ENCODE results near the gene AFAP1L2. TPM values are rescaled to one million over a fixed set of nuclear protein-coding genes. Genes with fewer than 3 reads are reported as not detected.

The AFAP1L2 gene
- polyA plus RNA-seq, 3 donors, result 0.01 to 0.43 TPM; not detected in 1

GRCh38 chr10:114250236-114250635, 154.1 kb downstream of the AFAP1L2 start:
- no peak overlapping the region for H3K4me3 ChIP-seq (replicated peaks in 1 of 3; ENCODE audit: low read depth in 2 of 3, low read length in 3 of 3)
- H3K4me2 ChIP-seq (replicated peaks; ENCODE audit: extremely low read depth, low read length, poor library complexity, severe bottlenecking), result no peak overlapping the region
- no peak overlapping the region for H3K27ac ChIP-seq (ENCODE audit: low read depth in 1 of 2, low read length in 2 of 2)
- intact Hi-C loops (cut with micrococcal nuclease), result no loop called here
- H3K27me3 ChIP-seq (ENCODE audit: control insufficient read depth in 2 of 2, insufficient read depth in 2 of 2, low read length in 2 of 2), result no peaks in the 10 kb centered on the region
- H3K4me1 ChIP-seq (ENCODE audit: control insufficient read depth in 1 of 2, insufficient read depth in 2 of 2, low read length in 2 of 2), result no peaks in the 10 kb centered on the region
- H3K36me3 ChIP-seq (replicated peaks in 1 of 2; ENCODE audit: control insufficient read depth in 1 of 2, insufficient read depth in 2 of 2, low read length in 2 of 2), result no peaks in the 10 kb centered on the region
- DNase-seq, result no peak
- no peak overlapping the region for H2AFZ ChIP-seq (ENCODE audit: insufficient read depth, low read depth, low read length, poor library complexity, severe bottlenecking)
- no peaks in the 10 kb centered on the region for H3K79me2 ChIP-seq (ENCODE audit: insufficient read depth, low read length)
- Mint-ChIP-seq H3K27ac (no peak overlapping the region), H3K36me3 (no peaks in the 10 kb centered on the region), H3K9me3 (no peaks in the 10 kb centered on the region), H3K4me3 (no peak overlapping the region), H3K4me1 (no peaks in the 10 kb centered on the region), H3K27me3 (ENCODE audit: low read depth in 3 of 3) (peaks cover 4 to 7% (median 5%) of the 10 kb centered on the region in 3 donors)
- 88% methylated on average over 4 of the region's 6 CpGs for WGBS (ENCODE audit: insufficient coverage)
- H3K9ac ChIP-seq (ENCODE audit: insufficient read depth, low read length, poor library complexity, severe bottlenecking), result no peak overlapping the region
- no peaks in the 10 kb centered on the region for H3K9me3 ChIP-seq (replicated peaks in 1 of 2; ENCODE audit: control insufficient read depth in 1 of 2, insufficient read depth in 1 of 2, low read length in 2 of 2)
- no peak for TF ChIP-seq CTCF (IDR thresholded peaks at IDR 0.05)
- no peaks in the 10 kb centered on the region for H4K20me1 ChIP-seq (ENCODE audit: insufficient read depth, low read length)

- H3K27ac Mint-ChIP-seq, result peak overlapping the region in 1 of 7 donors; percentile 14
- no peaks in the 10 kb centered on the region for H3K9me3 ChIP-seq (replicated peaks in 1 of 2; ENCODE audit: control insufficient read depth in 1 of 2, insufficient read depth in 1 of 2, low read length in 2 of 2)
- no peaks in the 10 kb centered on the region for H4K20me1 ChIP-seq (ENCODE audit: insufficient read depth, low read length)
- H3K4me1 Mint-ChIP-seq, result no peaks in the 10 kb centered on the region
- intact Hi-C loops (cut with micrococcal nuclease), result no loop called here
- H3K27me3 Mint-ChIP-seq (ENCODE audit: low read depth in 3 of 3), result peaks cover 10 to 31% (median 23%) of the 10 kb centered on the region in 3 donors
- TF ChIP-seq CTCF (IDR thresholded peaks at IDR 0.05), result no peak
- no peaks in the 10 kb centered on the region for H3K36me3 ChIP-seq (replicated peaks in 1 of 2; ENCODE audit: control insufficient read depth in 1 of 2, insufficient read depth in 2 of 2, low read length in 2 of 2)
- H3K79me2 ChIP-seq (ENCODE audit: insufficient read depth, low read length), result no peaks in the 10 kb centered on the region
- no peak overlapping the region for H3K4me3 ChIP-seq (replicated peaks in 1 of 3; ENCODE audit: low read depth in 2 of 3, low read length in 3 of 3)
- H3K4me1 ChIP-seq (ENCODE audit: control insufficient read depth in 1 of 2, insufficient read depth in 2 of 2, low read length in 2 of 2), result no peaks in the 10 kb centered on the region
- H3K36me3 Mint-ChIP-seq, result no peaks in the 10 kb centered on the region
- 95% methylated on average over 5 of the region's 7 CpGs for WGBS (ENCODE audit: insufficient coverage)
- no peak overlapping the region for H3K4me3 Mint-ChIP-seq
- no peak for DNase-seq
- no peaks in the 10 kb centered on the region for H3K9me3 Mint-ChIP-seq
- no peak overlapping the region for H3K4me2 ChIP-seq (replicated peaks; ENCODE audit: extremely low read depth, low read length, poor library complexity, severe bottlenecking)
- no peak overlapping the region for H2AFZ ChIP-seq (ENCODE audit: insufficient read depth, low read depth, low read length, poor library complexity, severe bottlenecking)
- H3K9ac ChIP-seq (ENCODE audit: insufficient read depth, low read length, poor library complexity, severe bottlenecking), result no peak overlapping the region
- no peak overlapping the region for H3K27ac ChIP-seq (ENCODE audit: low read depth in 1 of 2, low read length in 2 of 2)
- peaks cover 4 to 11% of the 10 kb centered on the region in 2 donors for H3K27me3 ChIP-seq (ENCODE audit: control insufficient read depth in 2 of 2, insufficient read depth in 2 of 2, low read length in 2 of 2)
Measured at GRCh38 chr10:114246679-114247305, 157.5 kb downstream of the AFAP1L2 start.
